ENCODE data around the gene DISC1. TPM values are rescaled to one million over a fixed set of nuclear protein-coding genes. Genes with fewer than 3 reads are reported as not detected.

DISC1 gene
- total RNA-seq, 6 experiments from 2014 or later = 1.8 to 3.3 (median 2.4) TPM

- TF ChIP-seq POLR2A (IDR thresholded peaks at IDR 0.05) = no peak
- no peak for TF ChIP-seq CTCF (IDR thresholded peaks at IDR 0.05)
- DNase-seq (no peak), ATAC-seq (no peak)
- H3K27ac ChIP-seq = no peak overlapping the region
- intact Hi-C loops (cut with DNase I) = no loop called here
- WGBS (ENCODE audit: insufficient coverage, low coverage, low lambda C conversion rate, missing lambda C conversion rate) = 38% methylated on average over 2 of the region's 2 CpGs
- no peaks in the 10 kb centered on the region for H3K9me3 ChIP-seq
- H3K36me3 ChIP-seq = no peaks in the 10 kb centered on the region
- H3K27me3 ChIP-seq = no peaks in the 10 kb centered on the region
- no peak overlapping the region for H3K4me3 ChIP-seq
- no peaks in the 10 kb centered on the region for H3K4me1 ChIP-seq
These were observed 200.9 kb downstream of the DISC1 start for GRCh38 chr1:231827337-231828105.

DNA sequence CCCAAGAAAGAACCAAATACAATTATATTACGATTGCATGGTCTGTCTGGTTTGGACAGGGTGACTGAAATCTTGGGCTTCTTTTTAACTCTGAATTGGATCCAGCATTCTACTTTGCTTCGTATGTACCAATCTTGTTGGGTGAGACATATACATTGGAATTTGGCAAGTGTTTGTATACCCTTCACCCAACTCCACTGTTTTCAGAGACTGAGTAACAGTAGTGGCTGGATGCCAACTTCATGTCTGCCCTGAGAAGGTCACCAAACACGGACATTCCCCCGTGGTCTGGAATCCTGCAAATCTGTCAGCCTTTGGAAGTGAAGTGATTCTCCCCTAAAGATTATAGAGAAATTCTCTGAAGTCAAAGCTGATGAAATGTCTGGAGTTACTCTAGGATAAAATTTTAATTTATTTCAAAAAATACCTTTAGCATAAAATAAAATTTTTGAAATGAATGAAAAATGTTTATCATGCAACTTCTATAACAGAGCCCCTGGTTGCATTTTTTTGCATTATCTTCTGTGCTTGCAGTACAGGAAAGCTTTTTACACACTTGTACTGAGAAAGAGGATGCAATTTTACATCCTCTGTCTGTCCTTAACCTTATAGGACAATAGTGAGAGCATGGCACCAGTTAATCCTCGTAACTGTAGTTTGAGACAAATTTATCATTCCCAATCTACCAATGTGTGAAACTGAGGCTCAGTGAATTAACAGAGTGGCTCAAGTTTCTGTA lies 201.8 kb downstream of the DISC1 start:
- Histone ChIP-seq H3K9me3 (no peaks in the 10 kb centered on the region), H3K27ac (no peak overlapping the region), H3K27me3 (no peaks in the 10 kb centered on the region), H3K4me1 (no peaks in the 10 kb centered on the region), H3K36me3 (no peaks in the 10 kb centered on the region), H3K4me3 (no peak overlapping the region)
- ATAC-seq = no peak
- TF ChIP-seq POLR2A (IDR thresholded peaks at IDR 0.05) (no peak), CTCF (IDR thresholded peaks at IDR 0.05) (no peak)
- no peak for DNase-seq
- 31% methylated on average over 5 of the region's 5 CpGs for WGBS (ENCODE audit: insufficient coverage, low coverage, low lambda C conversion rate, missing lambda C conversion rate)
- intact Hi-C loops (cut with DNase I) = no loop called here

DNA sequence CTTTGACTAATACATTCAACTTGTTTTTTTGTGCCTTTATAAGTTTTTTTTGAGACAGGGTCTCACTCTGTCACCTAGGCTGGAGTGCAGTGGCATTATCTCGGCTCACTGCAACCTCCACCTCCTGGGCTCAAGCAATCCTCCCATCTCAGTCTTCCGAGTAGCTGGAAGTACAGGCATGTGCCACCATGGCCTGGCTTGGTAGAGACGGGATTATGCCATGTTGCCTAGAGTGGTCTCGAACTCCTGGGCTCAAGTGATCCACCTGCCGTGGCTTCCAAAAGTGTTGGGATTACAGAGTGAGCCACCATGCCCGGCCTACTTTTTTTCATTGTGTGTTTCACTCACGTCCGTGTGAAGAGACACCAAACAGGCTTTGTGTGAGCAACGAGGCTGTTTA lies 202.7 kb downstream of the DISC1 start:
- Histone ChIP-seq H3K27ac (no peak overlapping the region), H3K36me3 (no peaks in the 10 kb centered on the region), H3K27me3 (no peaks in the 10 kb centered on the region), H3K4me3 (no peak overlapping the region), H3K4me1 (no peaks in the 10 kb centered on the region), H3K9me3 (no peaks in the 10 kb centered on the region)
- no peak for DNase-seq
- ATAC-seq = no peak
- WGBS (ENCODE audit: insufficient coverage, low coverage, low lambda C conversion rate, missing lambda C conversion rate) = 70% methylated on average over 9 of the region's 9 CpGs
- TF ChIP-seq CTCF (IDR thresholded peaks at IDR 0.05) (no peak), POLR2A (IDR thresholded peaks at IDR 0.05) (no peak)
- intact Hi-C loops (cut with DNase I) = no loop called here

GRCh38 chr1:231836227-231836893 lies 209.8 kb downstream of the DISC1 start:
- Histone ChIP-seq H3K4me3 (no peak overlapping the region), H3K36me3 (no peaks in the 10 kb centered on the region), H3K9me3 (no peaks in the 10 kb centered on the region), H3K27me3 (no peaks in the 10 kb centered on the region), H3K27ac (no peak overlapping the region), H3K4me1 (no peaks in the 10 kb centered on the region)
- ATAC-seq = no peak
- 35% methylated on average over 14 of the region's 14 CpGs for WGBS (ENCODE audit: insufficient coverage, low coverage, low lambda C conversion rate, missing lambda C conversion rate)
- intact Hi-C loops (cut with DNase I) = no loop called here
- TF ChIP-seq POLR2A (IDR thresholded peaks at IDR 0.05) (no peak), CTCF (IDR thresholded peaks at IDR 0.05) (no peak)
- no peak for DNase-seq
